HG02588 (cell line): ENCODE measurements around the gene STXBP5.
A peak's percentile ranks its signal among the peaks of the same experiment; 100 is the strongest.

Source experiments
- ATAC-seq: cut with Tn5 transposase; IDR thresholded peaks from one replicate; pipeline ENCODE4 v1.9.1; 2021; ENCODE audit warnings: mild to moderate bottlenecking, moderate library complexity; ENCODE audit not compliant: unreplicated experiment

STXBP5 gene

DNA sequence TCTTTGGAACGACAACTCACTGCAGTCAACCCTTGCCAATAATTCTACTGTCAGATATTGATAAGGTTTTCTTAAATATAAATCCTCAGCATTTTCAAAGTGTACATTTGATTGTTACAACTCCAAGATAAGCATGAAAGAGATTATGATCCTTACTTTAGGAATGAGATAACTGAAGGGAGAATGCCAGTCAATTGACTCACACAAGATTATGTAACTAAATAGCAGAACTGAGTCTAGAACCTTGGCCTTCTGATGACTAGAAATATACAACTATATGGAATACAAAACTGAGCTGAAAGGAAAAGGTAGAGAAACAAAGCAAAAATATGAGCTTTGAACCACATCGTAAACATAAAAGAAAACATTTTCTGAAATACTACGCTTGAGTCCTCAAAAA is 26.9 kb upstream of the STXBP5 start:
- ATAC-seq, result no peak

DNA sequence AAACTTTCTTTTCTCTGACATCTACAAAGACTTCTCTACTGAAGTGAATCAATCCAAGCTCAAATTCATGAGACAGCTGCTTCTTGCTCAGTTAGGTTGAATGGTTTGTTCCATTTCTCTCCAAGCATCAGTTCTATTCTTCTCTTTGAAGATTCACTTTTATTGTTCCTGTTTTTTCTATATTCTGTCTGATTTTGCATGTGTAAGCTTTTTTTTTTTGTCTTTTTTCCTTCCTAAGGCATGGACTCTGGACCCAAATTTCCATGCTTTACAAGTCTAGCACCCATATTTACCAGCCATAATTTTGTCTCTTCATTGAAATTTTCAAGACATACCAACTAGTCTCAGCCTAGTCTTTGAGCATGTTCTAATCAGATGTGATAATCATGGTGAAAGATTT is 25.9 kb upstream of the STXBP5 start:
- no peak for ATAC-seq

DNA sequence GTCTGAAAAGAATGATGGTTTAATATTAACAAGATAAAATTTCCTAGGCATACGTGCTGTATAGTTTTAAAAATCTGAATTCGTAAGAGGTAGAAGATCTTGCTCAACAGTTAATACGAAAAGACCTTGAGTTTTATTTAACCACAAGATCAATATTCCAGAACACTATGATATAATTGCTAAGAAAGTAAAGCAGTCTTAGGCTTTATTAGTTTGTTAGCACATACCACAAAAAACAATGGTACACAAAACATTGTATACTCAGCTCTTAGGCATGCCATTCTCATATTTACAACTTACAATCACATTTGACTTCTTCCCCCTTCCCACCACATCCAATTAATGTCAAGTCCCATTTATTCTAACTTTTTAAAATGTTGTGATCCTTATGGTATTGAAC is 24.4 kb upstream of the STXBP5 start:
- ATAC-seq, result no peak

DNA sequence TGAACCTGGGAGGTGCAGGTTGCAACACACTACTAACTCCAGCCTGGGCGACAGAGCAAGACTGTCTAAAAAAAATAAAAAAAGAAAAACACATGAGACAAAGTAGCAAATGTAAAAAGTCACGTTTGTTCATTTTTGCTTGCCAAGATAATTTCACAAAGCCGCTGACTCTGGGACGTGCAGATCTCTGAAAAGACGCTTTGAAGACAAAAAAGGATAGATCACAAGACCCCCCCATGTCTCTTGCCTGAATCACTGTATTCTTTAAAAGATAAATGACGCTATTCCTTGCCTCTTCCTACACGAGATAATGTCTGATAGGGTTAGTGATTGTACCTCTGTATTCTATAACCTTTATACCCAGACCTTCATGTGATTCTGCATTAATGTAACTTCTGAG is 23.3 kb upstream of the STXBP5 start:
- no peak for ATAC-seq

DNA sequence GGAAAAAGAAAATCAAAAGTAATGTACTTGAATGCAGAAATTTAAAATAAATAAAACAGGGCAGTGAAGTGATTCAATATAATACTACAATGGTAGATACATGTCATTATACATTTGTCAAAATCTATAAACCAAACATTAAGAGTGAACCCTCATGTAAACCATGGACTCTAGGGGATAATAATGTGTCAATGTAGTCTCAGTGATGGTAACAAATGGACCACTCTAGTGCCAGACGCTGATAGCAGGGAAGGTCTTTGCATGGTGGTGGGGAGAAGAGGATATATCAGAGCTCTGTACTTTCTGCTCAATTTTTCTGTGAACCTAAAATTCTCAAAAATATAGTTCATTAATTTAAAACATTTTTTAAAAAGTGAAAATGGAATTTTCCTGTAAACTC is 19.8 kb upstream of the STXBP5 start:
- ATAC-seq, result no peak

DNA sequence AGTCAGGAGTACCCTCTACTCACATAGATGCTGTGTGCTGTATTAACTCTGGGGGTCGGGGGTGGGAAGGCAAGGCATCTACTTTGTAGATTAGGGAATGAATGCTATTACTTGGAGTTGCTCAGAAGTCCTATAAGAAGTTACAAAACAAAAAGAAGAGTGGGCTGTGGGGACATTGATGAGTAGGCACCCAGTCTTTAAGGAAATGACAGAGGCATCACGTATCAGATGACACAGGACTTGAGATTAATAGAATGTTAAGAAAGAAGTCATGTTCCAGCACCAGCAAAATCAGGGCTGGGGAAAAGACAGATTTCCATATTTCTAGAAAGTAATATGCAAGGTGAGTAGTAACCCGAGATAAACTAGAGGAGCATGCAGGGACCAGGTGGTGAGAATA is 19.0 kb upstream of the STXBP5 start:
- no peak for ATAC-seq

DNA sequence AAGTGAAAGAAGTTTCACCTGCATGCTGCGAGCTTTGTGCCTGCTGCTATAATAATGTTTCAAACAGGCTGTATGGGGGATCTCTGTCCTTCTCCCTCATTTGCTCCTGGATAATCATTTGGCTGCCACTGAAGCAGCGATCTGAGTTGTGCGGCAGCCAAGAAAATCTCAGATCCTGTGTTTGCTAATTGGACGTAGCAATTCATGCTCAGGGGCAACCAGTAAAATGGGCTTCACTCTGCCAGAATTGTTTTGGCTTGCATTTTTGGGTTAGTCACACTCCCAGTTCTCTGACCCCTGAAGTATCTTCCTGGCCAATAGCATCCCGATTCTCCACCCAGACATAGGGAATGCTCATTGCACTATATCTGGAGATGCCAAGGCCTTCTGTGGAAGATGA is 13.7 kb upstream of the STXBP5 start:
- no peak for ATAC-seq

DNA sequence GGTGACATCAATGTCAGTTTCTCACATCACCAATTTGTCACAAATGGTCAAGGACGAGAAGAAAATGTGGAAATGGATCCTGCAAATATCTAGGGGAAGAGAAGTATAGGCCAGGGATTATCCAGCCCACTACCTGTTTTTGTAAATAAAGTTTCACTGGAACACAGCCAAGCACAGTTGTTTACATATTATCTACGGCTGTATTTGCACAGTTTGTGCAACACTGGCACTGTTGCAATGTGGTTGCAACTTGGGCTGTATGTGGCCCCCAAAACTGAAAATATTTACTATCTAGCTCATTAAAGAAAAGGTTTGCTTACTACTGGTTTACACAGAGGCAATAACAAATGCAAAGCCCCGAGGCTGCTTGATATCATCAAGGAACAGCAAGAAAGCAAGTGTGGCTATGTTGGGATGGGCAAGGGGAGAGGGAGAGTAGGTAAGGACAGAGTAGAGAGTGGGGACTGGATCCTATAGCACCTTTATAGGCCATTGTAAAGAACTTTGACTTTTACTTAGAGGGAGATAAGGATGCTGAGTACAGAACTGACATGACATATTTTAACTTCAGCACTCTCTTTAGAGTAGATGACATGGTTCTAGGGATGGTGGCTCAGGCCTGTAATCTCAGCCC is 11.8 kb upstream of the STXBP5 start:
- no peak for ATAC-seq

DNA sequence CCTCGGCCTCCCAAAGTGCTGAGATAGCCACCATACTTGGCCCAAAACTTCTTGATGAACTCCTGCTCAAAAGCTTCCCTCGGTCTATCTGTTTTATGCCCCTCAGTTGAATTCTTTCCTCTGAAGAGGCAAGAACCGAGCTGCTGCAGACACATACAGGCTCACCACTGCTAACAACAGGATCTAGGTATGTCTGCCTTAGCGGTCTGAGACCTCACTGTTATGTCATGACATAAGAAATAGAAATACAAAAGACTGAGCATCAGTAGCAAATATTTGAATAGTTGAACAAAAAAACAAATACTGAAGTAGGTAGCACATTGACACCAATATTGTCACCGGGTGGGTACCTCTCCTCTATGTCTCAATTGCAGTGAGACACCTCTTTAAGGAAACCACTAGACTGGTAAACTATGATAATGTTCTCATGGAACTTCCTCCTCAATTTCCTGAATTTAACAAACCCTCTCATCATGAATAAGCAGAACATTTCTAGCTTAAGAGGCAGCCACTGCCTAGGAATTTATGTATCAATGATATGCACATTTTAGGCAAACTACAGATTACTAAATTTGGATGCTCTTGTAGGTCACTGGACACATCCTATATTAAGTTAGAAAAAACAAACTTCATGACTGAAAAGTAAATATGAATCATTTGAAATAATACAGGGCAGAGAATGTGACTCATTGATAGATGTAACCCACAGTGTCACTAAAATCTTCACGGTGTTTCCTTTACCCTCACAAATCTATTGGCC is 9.4 kb upstream of the STXBP5 start:
- ATAC-seq, result no peak

DNA sequence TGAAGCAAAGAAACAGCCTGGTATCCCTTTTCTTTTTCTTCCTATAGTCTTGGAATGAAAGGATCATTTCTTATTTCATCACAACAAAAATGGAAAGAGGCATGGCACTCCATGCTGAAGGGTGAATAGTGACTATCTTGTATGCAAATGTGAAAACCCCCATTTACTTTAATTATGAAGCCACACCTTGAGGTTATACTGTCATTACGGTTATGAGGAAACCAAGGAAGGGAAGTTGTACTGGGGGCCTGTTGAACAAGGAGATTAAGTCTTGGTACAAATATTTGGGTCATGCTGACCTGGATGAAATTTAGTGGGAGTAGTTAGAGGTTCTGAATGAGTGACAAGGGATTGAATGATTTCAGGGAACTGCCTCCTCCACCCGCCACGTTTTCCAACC is 8.7 kb upstream of the STXBP5 start:
- no peak for ATAC-seq

DNA sequence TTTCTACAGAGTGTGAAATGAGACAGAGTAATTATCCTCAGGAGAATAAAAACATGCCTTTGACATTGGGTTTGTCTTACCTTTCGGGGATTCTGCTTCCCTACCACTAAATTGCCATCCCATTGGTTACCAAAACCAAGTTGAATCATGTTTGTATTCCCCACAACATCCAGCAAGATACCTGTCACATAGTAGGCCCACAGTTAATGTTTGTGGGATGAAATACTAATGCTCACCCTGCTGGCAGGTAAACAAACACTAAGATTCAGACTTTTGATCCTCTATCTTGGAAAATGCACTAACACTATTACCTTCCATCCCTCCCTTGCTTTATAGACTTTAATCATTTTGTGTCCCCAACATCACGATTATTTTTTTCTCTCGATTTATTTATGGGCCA is 8.2 kb upstream of the STXBP5 start:
- no peak for ATAC-seq

DNA sequence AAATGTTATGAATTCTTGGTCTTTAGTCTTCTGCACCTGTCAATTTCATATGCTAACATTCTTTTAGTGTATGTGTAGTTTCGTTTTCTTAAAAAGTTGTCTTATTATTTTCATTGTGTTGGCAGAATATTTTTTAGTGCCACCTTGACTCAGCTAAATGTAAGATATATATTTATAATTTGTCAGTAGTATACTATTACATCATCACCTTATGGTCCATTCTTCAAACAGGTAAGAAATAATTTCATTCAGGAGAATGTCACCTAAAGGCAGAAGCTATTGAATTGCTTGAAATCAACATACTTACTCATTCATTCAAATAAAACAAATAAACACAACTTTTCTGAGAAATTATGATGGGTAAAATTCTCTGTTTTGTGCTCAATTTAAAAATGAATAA is 3.5 kb upstream of the STXBP5 start:
- ATAC-seq, result no peak

DNA sequence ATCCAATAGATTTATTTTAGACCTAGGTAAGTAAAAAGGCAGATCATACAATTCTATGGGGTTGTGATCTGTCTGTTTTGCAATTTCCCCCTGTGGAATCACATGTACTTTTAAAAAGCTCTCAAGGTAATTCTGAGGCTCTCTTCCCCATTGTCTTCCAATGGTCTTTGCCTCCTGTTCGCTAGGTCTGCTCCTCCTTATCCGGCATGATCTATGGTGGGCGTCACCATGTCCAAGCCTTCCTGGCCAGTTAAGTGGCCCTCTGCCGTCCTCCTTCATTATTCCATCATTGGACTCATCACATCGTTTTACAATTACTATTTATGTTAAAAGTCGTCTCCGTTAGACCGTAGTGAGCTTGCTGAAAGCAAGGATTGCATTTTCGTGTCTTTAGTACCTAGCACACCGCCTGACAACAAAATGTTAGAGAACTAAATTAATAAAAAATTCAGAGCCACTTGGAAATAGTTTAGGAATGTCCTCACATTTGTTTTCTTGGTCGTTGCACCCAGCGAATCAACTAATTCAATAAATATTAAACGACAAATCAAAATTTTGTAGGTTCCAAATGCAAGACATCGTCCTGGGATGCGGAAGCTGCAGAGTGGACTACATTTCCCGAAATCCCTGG is 2.2 kb upstream of the STXBP5 start:
- ATAC-seq, result peak; percentile 11

DNA sequence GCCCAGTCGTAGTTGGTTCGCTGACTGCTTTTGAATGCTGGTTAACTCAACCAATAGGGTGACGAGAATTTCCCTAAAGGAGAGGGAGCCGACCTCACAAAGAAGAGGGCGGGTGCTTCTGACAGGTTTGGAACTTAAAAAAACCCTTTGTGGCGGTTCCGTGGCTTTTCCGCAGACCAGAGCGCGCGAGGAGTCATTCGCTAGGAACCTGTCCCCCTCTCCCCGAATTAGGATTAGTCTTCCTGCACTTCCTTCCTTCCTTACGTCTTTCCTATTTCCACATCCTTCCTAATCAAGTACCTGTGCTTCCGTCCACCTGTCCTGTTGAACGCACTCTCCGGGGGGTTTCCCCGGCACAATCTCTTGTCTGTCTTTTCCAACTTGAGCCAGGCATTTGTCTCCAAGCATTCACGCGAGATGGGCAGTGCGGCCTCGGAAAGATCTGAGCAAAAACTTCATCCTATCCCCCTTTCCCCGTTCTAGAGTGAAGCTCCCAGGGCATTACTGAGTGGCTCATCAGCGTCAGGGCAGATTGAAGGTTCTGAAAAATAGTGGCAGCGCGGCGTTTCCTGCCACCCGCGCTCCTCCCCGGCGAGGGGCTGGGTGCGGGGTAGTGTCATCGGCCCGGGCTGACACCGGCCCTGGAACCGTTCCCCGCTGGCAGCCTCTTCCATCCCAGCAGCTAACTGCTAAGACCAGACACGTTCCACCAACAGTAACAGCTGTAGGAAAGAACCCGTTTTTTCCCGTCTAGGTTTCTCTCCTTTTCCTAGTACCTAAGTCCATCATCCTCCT is 1.5 kb upstream of the STXBP5 start:
- ATAC-seq, result peak; percentile 78

DNA sequence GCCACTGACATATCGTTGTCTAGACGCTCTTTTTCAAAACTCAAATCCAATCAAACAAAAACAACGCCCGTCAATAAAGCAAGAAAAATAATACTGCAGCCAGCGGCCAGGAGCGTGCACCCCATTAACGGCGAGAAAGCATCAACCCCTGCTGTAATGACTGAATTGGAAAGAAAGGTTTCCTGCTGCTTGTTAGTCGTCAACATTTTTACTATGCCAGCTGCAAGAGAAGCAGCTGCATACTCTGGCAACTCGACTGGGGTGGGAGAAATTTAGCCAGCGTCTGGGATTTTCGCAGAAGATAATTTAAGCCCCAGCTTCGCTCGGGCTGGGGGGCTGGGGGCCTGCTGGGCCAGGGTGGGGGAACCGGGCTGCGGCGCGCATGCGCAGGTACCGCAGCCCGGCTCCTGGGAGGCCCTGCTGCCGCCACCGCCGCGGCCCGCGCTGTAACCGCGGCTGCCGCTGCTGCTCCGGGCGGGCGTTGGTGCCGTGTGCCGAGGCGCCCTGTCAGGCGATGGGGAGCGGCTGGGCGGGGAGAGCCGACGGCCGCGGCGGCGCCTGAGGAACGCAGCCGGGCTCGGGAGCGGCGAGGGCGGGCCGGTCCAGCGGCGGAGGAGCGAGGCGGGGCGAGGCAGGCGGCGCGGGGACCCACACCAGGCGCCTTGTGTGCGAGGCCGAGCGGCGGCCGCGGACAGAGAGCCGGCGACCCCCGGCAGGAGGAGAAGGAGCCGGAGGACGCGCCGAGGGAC is 732 bp upstream of the STXBP5 start:
- peak; percentile 59 for ATAC-seq

DNA sequence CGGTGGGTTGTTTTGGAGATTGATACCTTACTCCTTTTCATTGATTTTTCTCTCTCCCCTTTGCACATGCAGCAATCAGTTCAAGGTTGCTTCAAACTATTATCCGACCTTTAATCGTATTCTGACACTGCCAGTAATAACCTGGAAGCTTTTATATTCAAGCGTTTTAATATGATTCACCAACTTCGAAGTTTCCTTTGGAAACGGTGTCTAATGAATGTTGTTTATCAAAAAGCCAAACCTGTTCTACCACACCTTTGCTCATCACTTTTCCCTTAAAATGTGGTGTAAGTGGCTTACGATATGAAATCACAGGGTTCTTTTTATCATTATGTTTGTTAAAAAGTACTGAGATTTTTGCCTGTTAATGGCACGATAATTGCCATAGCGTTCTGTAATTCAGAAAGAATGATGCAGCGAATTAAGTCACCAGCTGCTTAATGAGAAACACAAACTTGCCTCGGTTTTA is 660 bp downstream of the STXBP5 start:
- ATAC-seq, result no peak

DNA sequence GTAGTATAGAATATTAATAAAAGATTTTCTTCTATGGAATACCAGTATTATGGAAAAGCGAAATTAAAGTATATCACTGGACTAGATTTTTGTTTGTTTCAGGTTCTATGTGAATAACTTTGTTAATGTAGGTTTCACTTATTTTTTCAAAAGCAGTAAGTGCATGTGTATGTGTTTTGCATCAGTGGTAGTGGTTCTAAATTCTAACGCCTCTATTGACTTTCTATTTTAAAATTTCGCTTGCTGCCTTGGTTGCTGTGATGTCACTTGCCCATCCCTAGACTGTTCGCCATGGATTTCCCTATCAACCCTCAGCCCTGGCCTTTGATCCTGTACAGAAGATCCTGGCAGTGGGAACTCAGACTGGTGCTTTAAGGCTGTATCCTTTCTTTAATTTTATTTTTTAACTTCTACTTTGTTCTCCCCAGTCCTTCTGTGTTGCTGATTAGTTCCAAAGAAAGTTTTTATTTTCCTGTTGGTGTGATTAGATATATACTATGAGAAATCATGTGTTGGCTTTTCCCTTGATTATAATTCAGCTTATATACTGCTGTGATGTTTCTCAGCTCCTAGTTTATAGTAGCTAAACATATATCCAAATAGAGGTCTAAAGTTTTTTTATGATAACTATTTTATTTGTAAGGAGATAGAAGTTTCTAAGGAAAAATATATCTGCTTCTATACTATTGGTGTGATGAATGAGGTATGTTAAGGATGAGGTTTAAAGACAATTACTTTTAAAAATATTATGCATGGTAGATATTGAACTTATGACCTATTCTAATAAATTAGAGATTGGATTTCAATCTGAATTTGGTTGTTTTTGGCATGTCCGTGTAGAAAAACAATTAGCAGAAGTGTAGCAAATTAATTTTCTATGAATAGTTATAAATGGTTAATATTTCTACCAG is 1.7 kb downstream of the STXBP5 start:
- ATAC-seq, result no peak

DNA sequence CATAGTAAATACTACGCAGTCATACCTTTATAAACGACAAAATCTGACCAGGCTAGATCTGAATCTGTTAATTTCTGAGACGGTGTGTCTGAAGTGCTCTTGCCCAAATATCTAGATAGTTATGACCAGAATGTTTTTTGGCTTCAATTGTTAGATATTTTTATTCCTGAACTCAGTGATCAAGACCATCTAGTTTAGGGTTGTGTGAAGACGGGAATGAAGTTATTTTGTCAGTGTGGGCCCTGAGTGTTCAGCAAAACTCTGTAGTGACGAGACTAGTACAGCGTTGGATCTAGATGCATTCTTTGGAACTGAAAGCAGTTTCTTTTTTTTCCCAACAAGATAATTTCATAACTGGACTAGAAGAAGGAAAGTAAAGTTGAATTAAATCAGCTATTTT is 3.1 kb downstream of the STXBP5 start:
- ATAC-seq, result no peak

DNA sequence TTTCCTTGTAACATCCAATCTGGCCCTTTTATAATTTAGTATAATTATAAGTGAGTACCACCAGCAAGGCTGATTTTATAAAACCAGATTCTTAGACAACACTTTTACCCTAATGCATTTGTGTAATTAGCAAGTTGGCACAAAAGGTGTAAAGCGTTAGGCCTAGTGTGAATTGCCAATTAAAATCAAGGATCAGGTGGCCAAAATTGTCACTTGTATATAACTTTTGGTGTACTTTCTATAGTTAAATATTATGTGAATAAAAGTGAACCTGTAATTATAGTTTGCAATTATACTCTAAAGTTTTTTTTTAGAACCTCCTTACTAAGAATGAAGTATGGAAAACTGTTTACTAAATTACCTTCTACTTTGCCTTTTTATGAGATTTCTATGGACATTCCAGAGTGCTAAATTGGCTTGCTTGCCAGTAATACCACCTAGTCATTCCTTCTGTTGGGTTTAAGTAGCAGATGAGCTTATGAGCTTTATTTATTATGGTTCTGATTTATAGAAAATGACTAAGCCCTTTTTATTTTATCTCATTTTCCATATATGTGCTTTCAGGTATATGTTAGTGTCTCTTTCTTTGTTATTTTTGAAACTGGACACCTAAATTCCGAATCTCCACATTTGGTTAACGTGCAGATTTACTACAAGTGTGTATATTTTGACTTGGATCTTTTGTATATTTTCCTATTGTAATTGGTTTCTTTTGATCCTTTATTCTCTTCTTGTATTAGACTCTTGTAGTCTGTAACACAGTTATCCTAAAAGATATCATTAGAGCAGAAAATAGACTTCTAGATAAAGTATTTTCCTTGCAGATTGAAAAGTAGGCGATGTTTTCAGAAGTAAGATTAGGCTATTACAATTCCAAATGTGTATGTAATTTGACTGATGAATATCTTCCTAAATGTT is 3.9 kb downstream of the STXBP5 start:
- no peak for ATAC-seq
